Esophagus squamous epithelium (tissue), 5 donors: Measurements from ENCODE around the gene MRPL18. TPM values are rescaled to one million over a fixed set of nuclear protein-coding genes. Genes with fewer than 3 reads are reported as not detected.

Experiments
- DNase-seq: peaks from one replicate; lab custom pipeline; 2025; lab: John Stamatoyannopoulos, UW
- H3K27ac ChIP-seq, 4 donors: fragments of 200-600 bp; sonication (generic); one replicate each; pipeline ENCODE4 v1.5.1; 2016 to 2019; ENCODE audit warnings: mild to moderate bottlenecking in 1 of 4
- H3K27me3 ChIP-seq, 4 donors: fragments of 200-600 bp; sonication (generic); 1 replicate in 3 of 4; 2 replicates in 1 of 4; pipeline versions ENCODE4 v1.5.1 to v1.6.0; 2017 to 2021; ENCODE audit warnings: antibody characterized with exemption in 1 of 4
- H3K36me3 ChIP-seq, 3 donors: fragments of 200-600 bp; sonication (generic); one replicate each; pipeline ENCODE4 v1.5.1; 2016 to 2019
- H3K4me1 ChIP-seq, 3 donors: fragments of 200-600 bp; sonication (generic); one replicate each; pipeline ENCODE4 v1.5.1; 2017 to 2019
- H3K4me3 ChIP-seq, 4 donors: fragments of 200-600 bp; sonication (generic); 1 replicate in 3 of 4; 2 replicates in 1 of 4; pipeline ENCODE4 v1.5.1; 2016 to 2019; ENCODE audit warnings: mild to moderate bottlenecking in 2 of 4, moderate library complexity in 1 of 4
- H3K9me3 ChIP-seq, 3 donors: fragments of 200-600 bp; sonication (generic); one replicate each; pipeline ENCODE4 v1.5.1; 2016 to 2019
- CTCF ChIP-seq, 6 experiments: fragments of 450-650 bp in 4 of 6; fragments of 200-600 bp in 2 of 6; sonication (generic) in 2 of 6; IDR thresholded peaks; one replicate each; pipeline ENCODE4 v1.5.1; 2016 to 2019; ENCODE audit warnings: antibody characterized with exemption in 6 of 6, mild to moderate bottlenecking in 4 of 6, moderate library complexity in 4 of 6
- POLR2A ChIP-seq, 4 donors: fragments of 450-650 bp; IDR thresholded peaks; one replicate each; pipeline ENCODE4 v1.6.1; 2017; ENCODE audit warnings: antibody characterized with exemption in 4 of 4, mild to moderate bottlenecking in 4 of 4, moderate library complexity in 3 of 4
- WGBS, 2 donors: methylation state at CpG; one replicate each; pipeline ENCODE4 v1.1.5; 2018; 5-methylcytosine and 5-hydroxymethylcytosine counted together
- intact Hi-C: fragments of 100-400 bp; cut with DNase I; formaldehyde crosslinking; loops from one replicate; pipeline ENCODE4 v1.15.0; 2022
- total RNA-seq, 4 donors: library from RNA; depleted of rRNA; stranded (reverse); fragments of >200 nt; gene quantifications; one replicate each; pipeline ENCODE4 v1.1.0, GENCODE V29; 2016
- donor health status: DM: yes; HTN: yes; CAD: no.

Gene MRPL18
- total RNA-seq, 4 donors from 2014 or later = 46.9 to 94.2 (median 56.0) TPM

GRCh38 chr6:159761129-159761872, 29.0 kb upstream of the MRPL18 start:
- 11 to 13% methylated on average over 6 to 18 of the region's 45 CpGs for whole genome bisulfite sequencing, 2 donors
- H3K36me3 ChIP-seq = peaks cover 8 to 64% (median 21%) of the 10 kb centered on the region in 3 donors
- intact Hi-C loops = loop anchor here (10.0 kb wide), 1 partner anchor 66 kb away; the partner anchor contains the start of gene SOD2
- no peaks in the 10 kb centered on the region for H3K9me3 ChIP-seq
- no peaks in the 10 kb centered on the region for H3K27me3 ChIP-seq
- no peak for DNase-seq
- H3K4me3 ChIP-seq = peak overlapping the region; percentile 86 to 95 (median 88)
- TF ChIP-seq CTCF (IDR thresholded peaks at IDR 0.05) (no peak), POLR2A (IDR thresholded peaks at IDR 0.05) (no peak)
- peak overlapping the region; percentile 92 to 100 (median 99) for H3K27ac ChIP-seq
- H3K4me1 ChIP-seq = peaks cover 14 to 37% (median 21%) of the 10 kb centered on the region in 3 donors

GRCh38 chr6:159761873-159762680, 28.2 kb upstream of the MRPL18 start, which contains the start of gene ACAT2:
Gene ACAT2, plus strand, starts transcription at chr6:159762045. Its CDS starts 43 bp downstream, at chr6:159762088.
- intact Hi-C loops = loop anchor here (10.0 kb wide), 1 partner anchor 67 kb away; the partner anchor contains the start of gene SOD2
- 0% methylated on average over 9 of the region's 76 CpGs; no CpG with 5 or more reads in 1 of the 2 donors for WGBS, 2 donors
- H3K36me3 ChIP-seq = peaks cover 8 to 64% (median 16%) of the 10 kb centered on the region in 3 donors
- TF ChIP-seq CTCF (IDR thresholded peaks at IDR 0.05) (peak in 1 of 6 experiments; percentile 9), POLR2A (IDR thresholded peaks at IDR 0.05) (peak in 1 of 4 donors; percentile 70)
- peaks cover 14 to 37% (median 21%) of the 10 kb centered on the region in 3 donors for H3K4me1 ChIP-seq
- H3K27ac ChIP-seq = peak within 1 kb of the TSS; percentile 92 to 100 (median 99)
- H3K27me3 ChIP-seq = no peaks in the 10 kb centered on the region
- H3K9me3 ChIP-seq = no peaks in the 10 kb centered on the region
- DNase-seq = peak; percentile 73
- H3K4me3 ChIP-seq = peak within 1 kb of the TSS; percentile 86 to 95 (median 88)

GRCh38 chr6:159762681-159763293, 27.5 kb upstream of the MRPL18 start:
- intact Hi-C loops = loop anchor here (10.0 kb wide), 1 partner anchor 68 kb away; the partner anchor contains the start of gene SOD2
- H3K27me3 ChIP-seq = no peaks in the 10 kb centered on the region
- peaks cover 8 to 64% (median 10%) of the 10 kb centered on the region in 3 donors for H3K36me3 ChIP-seq
- H3K4me3 ChIP-seq = peak overlapping the region; percentile 86 to 95 (median 88)
- no peaks in the 10 kb centered on the region for H3K9me3 ChIP-seq
- H3K27ac ChIP-seq = peak overlapping the region; percentile 92 to 100 (median 99)
- no peak for DNase-seq
- H3K4me1 ChIP-seq = peaks cover 14 to 37% (median 21%) of the 10 kb centered on the region in 3 donors
- WGBS, 2 donors = 10% methylated on average over 8 of the region's 16 CpGs; no CpG with 5 or more reads in 1 of the 2 donors
- TF ChIP-seq POLR2A (IDR thresholded peaks at IDR 0.05) (no peak), CTCF (IDR thresholded peaks at IDR 0.05) (no peak)

GRCh38 chr6:159766906-159767305, 23.4 kb upstream of the MRPL18 start:
- DNase-seq = no peak
- no peaks in the 10 kb centered on the region for H3K27me3 ChIP-seq
- no peak overlapping the region for H3K27ac ChIP-seq
- no peak overlapping the region for H3K4me3 ChIP-seq
- intact Hi-C loops = loop anchor here (10.0 kb wide), 1 partner anchor 72 kb away; the partner anchor contains the start of gene SOD2
- H3K36me3 ChIP-seq = peaks cover 11 to 89% (median 15%) of the 10 kb centered on the region in 3 donors
- H3K9me3 ChIP-seq = no peaks in the 10 kb centered on the region
- TF ChIP-seq CTCF (IDR thresholded peaks at IDR 0.05) (no peak), POLR2A (IDR thresholded peaks at IDR 0.05) (no peak)
- peaks cover 7 to 17% (median 9%) of the 10 kb centered on the region in 3 donors for H3K4me1 ChIP-seq
